Neuronal stem cell (in vitro differentiated cells): ENCODE results near the gene ANO6.

Source experiments
- DNase-seq: peaks from one replicate; pipeline ENCODE4 v3.0.0-alpha.2; 2013; ENCODE audit warnings: low spot score
- H2AFZ ChIP-seq: one replicate; pipeline ENCODE4 v1.6.1; 2013; ENCODE audit warnings: mild to moderate bottlenecking, low read length, inconsistent platforms
- H2AK5ac ChIP-seq: 2 replicates; pipeline ENCODE4 v1.6.1; 2013; ENCODE audit warnings: low read depth, mild to moderate bottlenecking, inconsistent platforms, low read length, moderate library complexity, mixed read lengths
- H2BK120ac ChIP-seq: 2 replicates; pipeline ENCODE4 v1.6.1; 2013; ENCODE audit warnings: low read depth, mild to moderate bottlenecking, inconsistent platforms, low read length, moderate library complexity, mixed read lengths
- H2BK12ac ChIP-seq: one replicate; pipeline ENCODE4 v1.6.1; 2013; ENCODE audit warnings: low read length, inconsistent platforms
- H2BK15ac ChIP-seq: 2 replicates; pipeline ENCODE4 v1.6.1; 2013; ENCODE audit warnings: mild to moderate bottlenecking, low read length, inconsistent platforms, mixed read lengths
- H2BK5ac ChIP-seq: one replicate; pipeline ENCODE4 v1.6.1; 2013; ENCODE audit warnings: inconsistent platforms, mild to moderate bottlenecking, low read length, moderate library complexity
- H3K14ac ChIP-seq: one replicate; pipeline ENCODE4 v1.6.1; 2013; ENCODE audit warnings: low read length, inconsistent platforms
- H3K18ac ChIP-seq: 2 replicates; pipeline ENCODE4 v1.6.1; 2013; ENCODE audit warnings: low read length, inconsistent platforms
- H3K23ac ChIP-seq: 2 replicates; pipeline ENCODE4 v1.6.1; 2013; ENCODE audit warnings: low read depth, mild to moderate bottlenecking, mixed read lengths, low read length, inconsistent platforms; ENCODE audit not compliant: poor library complexity
- H3K27ac ChIP-seq: replicated peaks from 3 replicates; pipeline ENCODE4 v1.5.1; 2013; ENCODE audit warnings: low read length, inconsistent platforms
- H3K27me3 ChIP-seq, 3 experiments: 2 replicates each; pipeline ENCODE4 v1.6.1; 2013; ENCODE audit warnings: low read length in 3 of 3, mild to moderate bottlenecking in 2 of 3, inconsistent platforms in 1 of 3, low read depth in 1 of 3, mixed read lengths in 1 of 3, moderate library complexity in 1 of 3; ENCODE audit not compliant: control insufficient read depth in 3 of 3, insufficient read depth in 3 of 3
- H3K36me3 ChIP-seq, 2 donors: replicated peaks in 1 of 2; 2 replicates each; pipeline ENCODE4 v1.6.1; 2013; ENCODE audit warnings: low read length in 2 of 2; ENCODE audit not compliant: control insufficient read depth in 2 of 2, insufficient read depth in 2 of 2
- H3K4ac ChIP-seq: 2 replicates; pipeline ENCODE4 v1.6.1; 2013; ENCODE audit warnings: inconsistent platforms, mild to moderate bottlenecking, low read length, moderate library complexity
- H3K4me1 ChIP-seq, 2 donors: 1 replicate in 1 of 2; 2 replicates in 1 of 2; pipeline ENCODE4 v1.6.1; 2013; ENCODE audit warnings: low read length in 2 of 2, low read depth in 1 of 2; ENCODE audit not compliant: control insufficient read depth in 2 of 2, insufficient read depth in 1 of 2
- H3K4me2 ChIP-seq: one replicate; pipeline ENCODE4 v1.6.1; 2013; ENCODE audit warnings: mild to moderate bottlenecking, low read length, inconsistent platforms; ENCODE audit not compliant: insufficient read depth, poor library complexity, severe bottlenecking
- H3K4me3 ChIP-seq, 2 donors: 2 replicates each; pipeline ENCODE4 v1.5.1; 2013; ENCODE audit warnings: low read length in 2 of 2, mild to moderate bottlenecking in 2 of 2, inconsistent platforms in 1 of 2, moderate library complexity in 1 of 2
- H3K79me1 ChIP-seq: one replicate; pipeline ENCODE4 v1.6.1; 2013; ENCODE audit warnings: low read depth, mild to moderate bottlenecking, inconsistent platforms, low read length, moderate library complexity
- H3K9ac ChIP-seq: one replicate; pipeline ENCODE4 v1.6.1; 2013; ENCODE audit warnings: mild to moderate bottlenecking, low read depth, low read length, inconsistent platforms; ENCODE audit not compliant: poor library complexity
- H3K9me3 ChIP-seq, 2 donors: replicated peaks in 1 of 2; 2 replicates each; pipeline versions ENCODE3 to v1.6.1; 2013; ENCODE audit warnings: low read length in 2 of 2, mild to moderate bottlenecking in 2 of 2, inconsistent platforms in 1 of 2, low read depth in 1 of 2, mixed read lengths in 1 of 2, moderate library complexity in 1 of 2; ENCODE audit not compliant: control insufficient read depth in 2 of 2, insufficient read depth in 1 of 2
- H4K8ac ChIP-seq: one replicate; pipeline ENCODE4 v1.6.1; 2013; ENCODE audit warnings: low read depth, mild to moderate bottlenecking, inconsistent platforms, low read length, moderate library complexity
- H4K91ac ChIP-seq: one replicate; pipeline ENCODE4 v1.6.1; 2013; ENCODE audit warnings: low read length, low read depth, mild to moderate bottlenecking, inconsistent platforms; ENCODE audit not compliant: poor library complexity
- WGBS, 2 donors: extraction: QIAGEN DNeasy Blood & Tissue Kit; methylation state at CpG; one replicate each; pipeline ENCODE4 v1.1.7; 2013; ENCODE audit warnings: missing lambda C conversion rate in 2 of 2, mixed read lengths in 1 of 2; ENCODE audit not compliant: insufficient read length in 2 of 2, insufficient replicate concordance in 1 of 2; ENCODE audit errors: extremely low coverage in 2 of 2; 5-methylcytosine and 5-hydroxymethylcytosine counted together

Gene ANO6

DNA sequence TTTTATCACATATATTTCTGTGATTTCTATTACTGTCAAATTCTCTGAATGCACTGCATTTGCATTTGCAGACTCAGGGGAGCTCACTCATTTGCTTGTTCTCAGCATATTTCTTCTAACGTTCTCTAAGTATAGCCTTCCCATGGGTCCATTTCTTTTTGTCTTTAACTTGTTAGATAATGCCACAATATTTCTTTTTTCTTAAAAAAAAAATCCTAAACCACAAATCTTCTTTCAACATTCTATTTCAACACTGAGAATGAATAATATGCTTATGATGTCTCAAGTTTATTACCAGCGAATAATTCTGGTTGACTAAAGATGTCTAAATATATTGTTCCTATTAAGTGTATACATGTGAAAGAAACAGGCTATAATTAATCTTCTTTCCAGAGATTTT, 200.2 kb downstream of the ANO6 start:
- no peak overlapping the region for H2BK120ac ChIP-seq
- H3K4ac ChIP-seq, result no peak overlapping the region
- H3K18ac ChIP-seq, result no peak overlapping the region
- H4K8ac ChIP-seq, result no peak overlapping the region
- WGBS, 2 donors, result no CpG with 5 or more reads among the region's 2 CpGs
- no peak overlapping the region for H3K14ac ChIP-seq
- H2BK5ac ChIP-seq, result no peak overlapping the region
- no peaks in the 10 kb centered on the region for H3K4me1 ChIP-seq
- no peaks in the 10 kb centered on the region for H3K9me3 ChIP-seq
- H3K4me2 ChIP-seq, result no peak overlapping the region
- no peak overlapping the region for H3K9ac ChIP-seq
- H2BK12ac ChIP-seq, result no peak overlapping the region
- H2BK15ac ChIP-seq, result no peak overlapping the region
- no peak overlapping the region for H2AFZ ChIP-seq
- H3K36me3 ChIP-seq, result peaks cover 21 to 79% of the 10 kb centered on the region in 2 donors
- no peaks in the 10 kb centered on the region for H3K79me1 ChIP-seq
- H3K4me3 ChIP-seq, result no peak overlapping the region
- no peak overlapping the region for H3K23ac ChIP-seq
- no peak overlapping the region for H4K91ac ChIP-seq
- no peak for DNase-seq
- no peak overlapping the region for H3K27ac ChIP-seq
- H3K27me3 ChIP-seq, result no peaks in the 10 kb centered on the region
- H2AK5ac ChIP-seq, result no peak overlapping the region

DNA sequence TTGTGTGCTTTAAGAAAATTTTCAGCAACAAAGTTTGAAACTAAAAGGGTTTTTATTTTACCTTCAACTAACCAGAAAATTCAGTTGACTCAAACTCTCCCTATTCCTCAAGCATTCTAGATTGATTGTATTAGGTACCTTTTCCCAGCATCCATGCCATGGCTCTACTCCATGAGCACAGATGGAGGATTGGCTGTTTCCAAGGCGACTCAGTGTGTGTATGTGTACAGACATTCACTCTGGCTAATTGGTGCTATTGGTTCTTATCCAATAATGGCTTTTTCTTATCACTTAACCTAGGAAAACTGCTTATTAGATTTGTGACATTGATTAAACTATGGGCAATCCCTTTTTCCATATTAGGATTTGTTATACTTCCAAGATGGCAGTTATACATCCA, 202.6 kb downstream of the ANO6 start:
- Histone ChIP-seq H4K91ac (no peak overlapping the region), H2AK5ac (no peak overlapping the region), H2BK12ac (no peak overlapping the region), H3K9me3 (no peaks in the 10 kb centered on the region), H3K9ac (no peak overlapping the region), H2BK120ac (no peak overlapping the region), H3K4me3 (no peak overlapping the region), H3K27ac (no peak overlapping the region), H3K36me3 (peaks cover 9 to 77% of the 10 kb centered on the region in 2 donors), H3K79me1 (no peaks in the 10 kb centered on the region), H3K23ac (no peak overlapping the region), H3K4ac (no peak overlapping the region), H3K27me3 (no peaks in the 10 kb centered on the region), H3K4me2 (no peak overlapping the region), H2BK5ac (no peak overlapping the region), H3K14ac (no peak overlapping the region), H2BK15ac (no peak overlapping the region), H3K4me1 (no peaks in the 10 kb centered on the region), H4K8ac (no peak overlapping the region), H3K18ac (no peak overlapping the region), H2AFZ (no peak overlapping the region)
- no peak for DNase-seq
- no CpG with 5 or more reads among the region's 1 CpG for WGBS, 2 donors

DNA sequence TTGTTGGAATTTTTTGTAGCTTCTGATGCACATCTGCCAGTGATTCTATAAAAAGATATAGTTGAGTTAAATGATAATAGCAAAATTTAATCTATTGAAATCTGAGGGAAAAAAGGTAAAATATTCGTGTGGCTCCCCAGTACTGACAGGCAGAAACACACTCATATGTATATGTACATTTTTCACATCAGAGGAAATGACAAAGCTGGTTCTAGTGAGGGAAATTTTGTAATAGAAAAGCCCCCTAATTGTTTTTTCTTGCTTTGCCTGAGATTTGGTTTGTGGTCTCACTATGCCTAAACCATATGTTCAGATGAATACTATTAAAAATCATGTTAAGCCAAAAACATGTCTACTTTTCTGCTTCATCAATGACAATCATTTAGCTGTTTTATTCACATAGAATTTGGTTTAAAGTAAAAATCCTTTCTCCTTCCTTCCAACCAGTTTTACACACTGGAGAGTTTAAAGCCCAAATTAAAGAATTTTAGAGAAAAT, 203.5 kb downstream of the ANO6 start:
- H3K9me3 ChIP-seq, result no peaks in the 10 kb centered on the region
- no CpG with 5 or more reads among the region's 1 CpG for WGBS, 2 donors
- H3K4me1 ChIP-seq, result no peaks in the 10 kb centered on the region

DNA sequence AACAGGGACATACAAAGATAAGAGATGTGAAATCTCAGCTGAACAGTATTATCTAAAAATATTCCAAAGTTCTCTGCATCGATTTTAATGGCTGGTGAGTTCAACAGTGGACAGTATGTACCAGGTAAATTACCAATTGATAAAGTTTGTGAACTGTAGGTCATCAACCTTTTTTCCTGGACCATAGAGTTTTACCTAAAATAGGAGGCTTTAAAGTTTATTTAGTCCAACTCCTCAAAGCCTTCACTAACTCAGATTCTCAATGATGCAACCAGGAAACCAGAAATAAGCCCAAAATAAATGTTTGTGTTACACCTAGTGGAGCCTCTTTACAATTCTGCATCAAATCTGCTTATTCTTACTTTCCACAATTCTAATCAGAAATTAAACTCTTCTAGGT, 205.8 kb downstream of the ANO6 start:
- no CpG with 5 or more reads among the region's 1 CpG for WGBS, 2 donors
- Histone ChIP-seq H2AK5ac (no peak overlapping the region), H2BK5ac (no peak overlapping the region), H3K4me1 (no peaks in the 10 kb centered on the region), H3K27me3 (no peaks in the 10 kb centered on the region), H3K4me3 (no peak overlapping the region), H2BK15ac (no peak overlapping the region), H3K18ac (no peak overlapping the region), H3K4me2 (no peak overlapping the region), H4K8ac (no peak overlapping the region), H2BK120ac (no peak overlapping the region), H3K27ac (no peak overlapping the region), H3K14ac (no peak overlapping the region), H4K91ac (no peak overlapping the region), H3K9ac (no peak overlapping the region), H3K4ac (no peak overlapping the region), H3K79me1 (no peaks in the 10 kb centered on the region), H2BK12ac (no peak overlapping the region), H3K23ac (no peak overlapping the region), H2AFZ (no peak overlapping the region), H3K9me3 (no peaks in the 10 kb centered on the region), H3K36me3 (peaks cover 5 to 75% of the 10 kb centered on the region in 2 donors)
- DNase-seq, result no peak

More for the DNA sequence above, 203.5 kb downstream of the ANO6 start:
- H3K14ac ChIP-seq, result no peak overlapping the region
- H3K4ac ChIP-seq, result no peak overlapping the region
- H2AK5ac ChIP-seq, result no peak overlapping the region
- H3K23ac ChIP-seq, result no peak overlapping the region
- no peak overlapping the region for H2BK120ac ChIP-seq
- no peak overlapping the region for H3K27ac ChIP-seq
- H3K4me2 ChIP-seq, result no peak overlapping the region
- H2BK5ac ChIP-seq, result no peak overlapping the region
- H3K4me3 ChIP-seq, result no peak overlapping the region
- no peaks in the 10 kb centered on the region for H3K27me3 ChIP-seq
- H3K18ac ChIP-seq, result no peak overlapping the region
- no peak overlapping the region for H3K9ac ChIP-seq
- H4K8ac ChIP-seq, result no peak overlapping the region
- no peak overlapping the region for H4K91ac ChIP-seq
- DNase-seq, result no peak
- H3K36me3 ChIP-seq, result peaks cover 9 to 79% of the 10 kb centered on the region in 2 donors
- H2BK12ac ChIP-seq, result no peak overlapping the region
- no peak overlapping the region for H2AFZ ChIP-seq
- H2BK15ac ChIP-seq, result no peak overlapping the region
- H3K79me1 ChIP-seq, result no peaks in the 10 kb centered on the region
